HCT116 (cell line): ENCODE data around the gene ALOXE3. TPM values are rescaled to one million over a fixed set of nuclear protein-coding genes. Genes with fewer than 3 reads are reported as not detected.

Experiments
- ATAC-seq: fragments of 200-7000 bp; cut with Tn5 transposase; 2 replicates; pipeline ENCODE4 v1.9.1; 2020; ENCODE audit warnings: mild to moderate bottlenecking, moderate library complexity
- BruUV-seq: library from RNA; stranded (reverse); fragments of 400-500 nt; replicated peaks from 2 replicates; lab custom pipeline; 2021; lab: Mats Ljungman, UMichigan
- CTCF ChIA-PET: fragments of 300-600 bp; sonication (Branson Sonifier 250); formaldehyde crosslinking; loops from one replicate; lab custom pipeline; 2021; ENCODE audit warnings: antibody characterized with exemption; lab: Charles Lee
- POLR2A ChIA-PET: fragments of 300-600, 350-600 bp; sonication (Branson Sonifier 250); formaldehyde crosslinking; loops from one replicate; lab custom pipeline; 2021; ENCODE audit warnings: antibody characterized with exemption; lab: Charles Lee
- RAD21 ChIA-PET, 2 experiments: fragments of 300-600 bp; sonication (Branson Sonifier 250); formaldehyde crosslinking; loops; one replicate each; lab custom pipeline; 2023; ENCODE audit warnings: low total read pairs in 2 of 2; ENCODE audit not compliant: uncharacterized antibody in 2 of 2, unreplicated experiment in 2 of 2, low non-redundant PET in 1 of 2; lab: Charles Lee
- DNase-seq: peaks from one replicate; pipeline ENCODE4 v3.0.0-alpha.2; 2010; ENCODE audit warnings: low read depth, low spot score
- H2AFZ ChIP-seq: fragments of 200-600 bp; shearing (Covaris generic), sonication (generic); 2 replicates; pipeline ENCODE4 v1.6.1; 2017; ENCODE audit warnings: low read depth, mixed run types, mixed read lengths, antibody characterized with exemption, low read length; ENCODE audit not compliant: poor library complexity, severe bottlenecking
- H3K27ac ChIP-seq: 2 replicates; pipeline ENCODE4 v1.5.1; 2012; ENCODE audit warnings: low read depth, low read length
- H3K27me3 ChIP-seq: fragments of 200-600 bp; sonication (generic); 2 replicates; pipeline ENCODE4 v1.6.1; 2016; ENCODE audit warnings: mixed run types, low read length, mixed read lengths; ENCODE audit not compliant: insufficient read depth
- H3K36me3 ChIP-seq, 2 experiments: fragments of 200-500 bp in 1 of 2; fragments of 200-600 bp in 1 of 2; sonication (Bioruptor generic) in 1 of 2; sonication (generic) in 1 of 2; 2 replicates each; pipeline versions ENCODE4 v1.5.1 to v1.6.1; 2014 to 2016; ENCODE audit warnings: low read length in 2 of 2, inconsistent platforms in 1 of 2, mixed read lengths in 1 of 2, mixed run types in 1 of 2; ENCODE audit not compliant: insufficient read depth in 2 of 2, control insufficient read depth in 1 of 2
- H3K4me1 ChIP-seq, 2 experiments: fragments of 200-600 bp in 1 of 2; sonication (generic) in 1 of 2; 2 replicates each; pipeline versions ENCODE4 v1.5.1 to v1.6.1; 2012 to 2017; ENCODE audit warnings: low read length in 2 of 2, inconsistent platforms in 1 of 2, mild to moderate bottlenecking in 1 of 2, mixed read lengths in 1 of 2, mixed run types in 1 of 2, moderate library complexity in 1 of 2; ENCODE audit not compliant: insufficient read depth in 2 of 2, control insufficient read depth in 1 of 2
- H3K4me2 ChIP-seq: fragments of 200-600 bp; sonication (generic); 2 replicates; pipeline ENCODE4 v1.6.1; 2017; ENCODE audit warnings: mixed run types, low read length, mixed read lengths
- H3K4me3 ChIP-seq, 2 experiments: fragments of 200-600 bp in 1 of 2; sonication (generic) in 1 of 2; replicated peaks in 1 of 2; 2 replicates each; pipeline ENCODE4 v1.5.1; 2011 to 2016; ENCODE audit warnings: low read length in 2 of 2, control low read depth in 1 of 2, low read depth in 1 of 2, mild to moderate bottlenecking in 1 of 2, mixed read lengths in 1 of 2, mixed run types in 1 of 2
- H3K79me2 ChIP-seq: fragments of 200-600 bp; sonication (generic); 2 replicates; pipeline ENCODE4 v1.6.1; 2017; ENCODE audit warnings: mild to moderate bottlenecking, mixed run types, low read length, moderate library complexity, mixed read lengths; ENCODE audit not compliant: insufficient read depth
- H3K9ac ChIP-seq: fragments of 200-600 bp; sonication (generic); 2 replicates; pipeline ENCODE4 v1.6.1; 2016; ENCODE audit warnings: low read length, mixed read lengths
- H3K9me2 ChIP-seq: fragments of 200-600 bp; sonication (generic), shearing (Covaris generic); 2 replicates; pipeline ENCODE4 v1.6.1; 2017; ENCODE audit warnings: mixed run types, mild to moderate bottlenecking, moderate library complexity; ENCODE audit not compliant: insufficient read depth
- H3K9me3 ChIP-seq, 2 experiments: fragments of 200-500 bp in 1 of 2; fragments of 200-600 bp in 1 of 2; sonication (Bioruptor generic) in 1 of 2; sonication (generic) in 1 of 2; 2 replicates each; pipeline ENCODE4 v1.6.1; 2014 to 2017; ENCODE audit warnings: low read length in 2 of 2, mixed read lengths in 2 of 2, inconsistent platforms in 1 of 2, low read depth in 1 of 2, mild to moderate bottlenecking in 1 of 2, mixed run types in 1 of 2, moderate library complexity in 1 of 2; ENCODE audit not compliant: control insufficient read depth in 1 of 2, insufficient read depth in 1 of 2
- H4K20me1 ChIP-seq: fragments of 200-600 bp; sonication (generic), shearing (Covaris generic); 2 replicates; pipeline ENCODE4 v1.6.1; 2017; ENCODE audit warnings: mixed run types, mild to moderate bottlenecking, moderate library complexity; ENCODE audit not compliant: insufficient read depth
- EGR1 ChIP-seq: IDR thresholded peaks from 2 replicates; pipeline ENCODE4 v1.6.1; 2012; ENCODE audit warnings: low read depth
- SIN3A ChIP-seq: IDR thresholded peaks from 2 replicates; pipeline ENCODE4 v1.6.1; 2012; ENCODE audit warnings: low read depth
- YY1 ChIP-seq: IDR thresholded peaks from 2 replicates; pipeline ENCODE4 v1.6.1; 2011; ENCODE audit warnings: low read length, low read depth, moderate library complexity, mild to moderate bottlenecking; ENCODE audit not compliant: insufficient replicate concordance; ENCODE audit errors: extremely low read depth
- intact Hi-C: fragments of 100-400 bp; cut with micrococcal nuclease; formaldehyde crosslinking; loops from 2 replicates; pipeline ENCODE4 v1.10.0; 2022
- total RNA-seq: library from RNA; stranded (reverse); gene quantifications from one replicate; pipeline ENCODE4 v1.2.1, GENCODE V29; 2021; ENCODE audit not compliant: unreplicated experiment
- TF ChIP-seq, protein P1 (sequence below), 3 experiments: fragments of 200-600 bp in 1 of 3; sonication (generic) in 1 of 3; IDR thresholded peaks in 2 of 3; conservative IDR thresholded peaks in 1 of 3; 2 replicates each; pipeline ENCODE4 v1.5.1; 2012 to 2017; ENCODE audit warnings: low read depth in 2 of 3, low read length in 2 of 3, antibody characterized with exemption in 1 of 3, borderline replicate concordance in 1 of 3, control low read depth in 1 of 3, mild to moderate bottlenecking in 1 of 3, mixed read lengths in 1 of 3, mixed run types in 1 of 3, moderate library complexity in 1 of 3; ENCODE audit not compliant: insufficient read depth in 1 of 3

ALOXE3 gene
- total RNA-seq, 1 experiment from 2014 or later = 3.5 TPM

DNA sequence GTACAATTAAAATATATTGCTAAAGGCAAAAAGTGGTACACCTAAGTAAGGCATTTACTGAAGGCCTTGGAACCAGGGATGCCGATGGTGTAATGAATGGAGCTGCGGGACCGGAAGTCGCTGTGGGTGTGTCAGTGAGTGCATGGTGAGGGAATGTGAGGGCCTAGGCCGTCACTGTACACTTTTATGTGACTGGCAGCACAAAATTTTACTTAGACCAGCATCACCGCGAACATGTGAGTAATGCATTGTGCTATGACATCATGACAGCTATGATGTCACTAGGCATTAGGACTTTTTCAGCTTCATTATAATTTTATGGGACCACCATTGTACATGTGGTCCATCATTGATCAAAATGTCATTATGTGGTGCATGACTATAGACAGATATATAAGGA is 64.7 kb downstream of the ALOXE3 start (continued):
- TF ChIP-seq, protein P1, sequence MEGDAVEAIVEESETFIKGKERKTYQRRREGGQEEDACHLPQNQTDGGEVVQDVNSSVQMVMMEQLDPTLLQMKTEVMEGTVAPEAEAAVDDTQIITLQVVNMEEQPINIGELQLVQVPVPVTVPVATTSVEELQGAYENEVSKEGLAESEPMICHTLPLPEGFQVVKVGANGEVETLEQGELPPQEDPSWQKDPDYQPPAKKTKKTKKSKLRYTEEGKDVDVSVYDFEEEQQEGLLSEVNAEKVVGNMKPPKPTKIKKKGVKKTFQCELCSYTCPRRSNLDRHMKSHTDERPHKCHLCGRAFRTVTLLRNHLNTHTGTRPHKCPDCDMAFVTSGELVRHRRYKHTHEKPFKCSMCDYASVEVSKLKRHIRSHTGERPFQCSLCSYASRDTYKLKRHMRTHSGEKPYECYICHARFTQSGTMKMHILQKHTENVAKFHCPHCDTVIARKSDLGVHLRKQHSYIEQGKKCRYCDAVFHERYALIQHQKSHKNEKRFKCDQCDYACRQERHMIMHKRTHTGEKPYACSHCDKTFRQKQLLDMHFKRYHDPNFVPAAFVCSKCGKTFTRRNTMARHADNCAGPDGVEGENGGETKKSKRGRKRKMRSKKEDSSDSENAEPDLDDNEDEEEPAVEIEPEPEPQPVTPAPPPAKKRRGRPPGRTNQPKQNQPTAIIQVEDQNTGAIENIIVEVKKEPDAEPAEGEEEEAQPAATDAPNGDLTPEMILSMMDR (IDR thresholded peaks at IDR 0.05 in 2 of 3, conservative IDR thresholded peaks at IDR 0.05 in 1 of 3; ENCODE audit: borderline replicate concordance in 1 of 3, insufficient read depth in 1 of 3, low read depth in 2 of 3, low read length in 2 of 3) = no peak
- no peak for TF ChIP-seq SIN3A
- TF ChIP-seq, all 23 proteins: peak for 0

DNA sequence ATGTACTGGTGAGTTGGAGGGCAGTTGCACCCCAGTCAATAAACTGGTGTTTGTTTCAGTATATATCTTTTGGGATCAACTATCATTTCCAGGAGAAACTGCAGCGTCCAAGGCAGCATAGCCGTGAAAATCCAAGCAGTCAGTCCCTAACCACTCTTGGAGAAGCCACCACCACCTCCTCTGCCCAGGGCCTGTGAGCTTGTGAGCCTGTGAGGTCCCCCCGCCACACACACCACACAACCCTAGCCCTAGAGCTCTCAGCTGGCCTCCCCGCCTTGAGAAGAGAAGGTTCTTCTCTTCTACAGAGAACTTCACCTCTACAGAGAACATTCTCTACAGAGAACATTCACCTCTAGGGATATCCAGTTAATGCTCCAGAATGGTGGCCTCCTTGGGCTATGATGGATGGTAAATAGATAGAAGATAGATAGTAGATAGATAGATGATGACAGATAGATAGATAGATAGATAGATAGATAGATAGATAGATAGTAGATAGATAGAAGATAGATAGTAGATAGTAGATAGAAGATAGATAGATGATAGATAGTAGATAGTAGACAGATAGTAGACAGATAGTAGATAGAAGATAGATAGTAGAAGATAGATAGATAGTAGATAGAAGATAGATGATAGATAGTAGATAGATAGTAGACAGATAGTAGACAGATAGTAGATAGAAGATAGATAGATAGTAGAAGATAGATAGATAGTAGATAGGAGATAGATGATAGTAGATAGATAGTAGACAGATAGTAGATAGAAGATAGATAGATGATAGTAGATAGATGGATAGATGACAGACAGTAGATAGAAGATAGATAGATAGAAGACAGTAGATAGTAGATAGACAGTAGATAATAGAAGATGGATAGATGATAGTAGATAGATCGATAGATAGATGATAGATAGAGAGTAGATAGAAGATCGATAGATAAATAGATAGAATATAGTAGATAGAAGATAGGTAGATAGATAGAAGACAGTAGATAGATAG is 65.8 kb downstream of the ALOXE3 start:
- intact Hi-C loops = no loop called here
- Histone ChIP-seq H3K9me3 (no peaks in the 10 kb centered on the region), H3K36me3 (no peaks in the 10 kb centered on the region), H3K27ac (no peak overlapping the region), H3K27me3 (no peaks in the 10 kb centered on the region), H3K4me2 (no peak overlapping the region), H3K4me1 (peaks cover 0 to 5% of the 10 kb centered on the region in 2 experiments; a peak in 1 of 4 replicates), H3K79me2 (no peaks in the 10 kb centered on the region), H3K9me2 (no peaks in the 10 kb centered on the region), H3K4me3 (no peak overlapping the region), H2AFZ (no peak overlapping the region), H3K9ac (no peak overlapping the region), H4K20me1 (no peaks in the 10 kb centered on the region)
- POLR2A ChIA-PET = no interaction called here
- no peak for ATAC-seq
- no TSS peak for BruUV-seq
- RAD21 ChIA-PET = no interaction called here
- CTCF ChIA-PET = interaction anchor here (1.6 kb wide), 1 partner anchor 11 kb away, joined by 4 read pairs; no protein-coding TSS in a partner anchor
- no peak for TF ChIP-seq YY1
- no peak for TF ChIP-seq EGR1
- DNase-seq = no peak
